Parathyroid adenoma (tissue), 2 donors: ENCODE measurements around the gene CAMKMT.

Experiments used
- H2AFZ ChIP-seq: fragments of 300-600 bp; sonication (generic); one replicate; pipeline ENCODE4 v1.7.0; 2017; ENCODE audit warnings: antibody characterized with exemption, mild to moderate bottlenecking
- H3K27ac ChIP-seq: fragments of 300-600 bp; sonication (generic); one replicate; pipeline ENCODE4 v1.7.0; 2017
- H3K27me3 ChIP-seq: fragments of 300-600 bp; sonication (generic); one replicate; pipeline ENCODE4 v1.7.0; 2017; ENCODE audit warnings: low read length; ENCODE audit not compliant: control insufficient read depth, insufficient read depth
- H3K36me3 ChIP-seq: fragments of 300-600 bp; sonication (generic); one replicate; pipeline ENCODE4 v1.7.0; 2017; ENCODE audit warnings: low read length; ENCODE audit not compliant: control insufficient read depth, insufficient read depth
- H3K4me1 ChIP-seq: fragments of 300-600 bp; sonication (generic); one replicate; pipeline ENCODE4 v1.7.0; 2017; ENCODE audit warnings: control low read depth
- H3K4me2 ChIP-seq: fragments of 300-600 bp; sonication (generic); one replicate; pipeline ENCODE4 v1.7.0; 2017; ENCODE audit warnings: low read length
- H3K4me3 ChIP-seq: fragments of 300-600 bp; sonication (generic); one replicate; pipeline ENCODE4 v1.7.0; 2017; ENCODE audit warnings: low read depth, low read length
- H3K79me2 ChIP-seq: fragments of 300-600 bp; sonication (generic); one replicate; pipeline ENCODE4 v1.7.0; 2017; ENCODE audit warnings: control low read depth
- H3K9ac ChIP-seq: fragments of 300-600 bp; sonication (generic); one replicate; pipeline ENCODE4 v1.7.0; 2017; ENCODE audit warnings: mild to moderate bottlenecking
- H3K9me3 ChIP-seq: fragments of 300-600 bp; sonication (generic); one replicate; pipeline ENCODE4 v1.7.0; 2017; ENCODE audit warnings: low read length; ENCODE audit not compliant: control insufficient read depth
- CTCF ChIP-seq: fragments of 300-600 bp; sonication (generic); IDR thresholded peaks from one replicate; pipeline ENCODE4 v1.7.0; 2017; ENCODE audit warnings: antibody characterized with exemption, mild to moderate bottlenecking
- donor health status: primary hyperparathyroidism.

CAMKMT gene

GRCh38 chr2:44529448-44529847, 167.7 kb downstream of the CAMKMT start:
- H3K27ac ChIP-seq = no peak overlapping the region

GRCh38 chr2:44531289-44531688, 169.5 kb downstream of the CAMKMT start:
- Histone ChIP-seq H3K9me3 (no peaks in the 10 kb centered on the region), H3K9ac (no peak overlapping the region), H3K4me1 (no peaks in the 10 kb centered on the region), H3K27ac (no peak overlapping the region), H3K4me3 (no peak overlapping the region), H3K79me2 (no peaks in the 10 kb centered on the region), H3K4me2 (no peak overlapping the region), H3K27me3 (no peaks in the 10 kb centered on the region), H3K36me3 (no peaks in the 10 kb centered on the region), H2AFZ (no peak overlapping the region)
- no peak for TF ChIP-seq CTCF

More at GRCh38 chr2:44529448-44529847, 167.7 kb downstream of the CAMKMT start:
- H3K9me3 ChIP-seq = no peaks in the 10 kb centered on the region
- no peak overlapping the region for H2AFZ ChIP-seq
- H3K27me3 ChIP-seq = no peaks in the 10 kb centered on the region
- no peak overlapping the region for H3K4me3 ChIP-seq
- no peaks in the 10 kb centered on the region for H3K4me1 ChIP-seq
- no peak overlapping the region for H3K9ac ChIP-seq
- H3K36me3 ChIP-seq = no peaks in the 10 kb centered on the region
- H3K4me2 ChIP-seq = no peak overlapping the region
- no peak for TF ChIP-seq CTCF
- H3K79me2 ChIP-seq = no peaks in the 10 kb centered on the region

- Histone ChIP-seq H3K4me1 (no peaks in the 10 kb centered on the region), H3K27ac (no peak overlapping the region), H3K4me3 (no peak overlapping the region), H3K9me3 (no peaks in the 10 kb centered on the region), H3K27me3 (no peaks in the 10 kb centered on the region), H3K4me2 (peak overlapping the region; percentile 18), H2AFZ (no peak overlapping the region), H3K79me2 (no peaks in the 10 kb centered on the region), H3K36me3 (no peaks in the 10 kb centered on the region), H3K9ac (no peak overlapping the region)
- no peak for TF ChIP-seq CTCF
These were observed 170.3 kb downstream of the CAMKMT start for GRCh38 chr2:44532031-44532430.

GRCh38 chr2:44533508-44533907, 171.8 kb downstream of the CAMKMT start:
- no peak for TF ChIP-seq CTCF
- Histone ChIP-seq H3K36me3 (no peaks in the 10 kb centered on the region), H3K4me1 (no peaks in the 10 kb centered on the region), H3K4me2 (no peak overlapping the region), H3K79me2 (no peaks in the 10 kb centered on the region), H3K9ac (no peak overlapping the region), H3K9me3 (no peaks in the 10 kb centered on the region), H3K4me3 (no peak overlapping the region), H2AFZ (no peak overlapping the region), H3K27me3 (no peaks in the 10 kb centered on the region), H3K27ac (no peak overlapping the region)

- H3K4me3 ChIP-seq = no peak overlapping the region
- no peak for TF ChIP-seq CTCF
- H3K4me2 ChIP-seq = no peak overlapping the region
- H3K4me1 ChIP-seq = no peaks in the 10 kb centered on the region
- no peak overlapping the region for H2AFZ ChIP-seq
- no peaks in the 10 kb centered on the region for H3K9me3 ChIP-seq
- no peaks in the 10 kb centered on the region for H3K79me2 ChIP-seq
- no peak overlapping the region for H3K9ac ChIP-seq
- no peak overlapping the region for H3K27ac ChIP-seq
- H3K36me3 ChIP-seq = no peaks in the 10 kb centered on the region
- no peaks in the 10 kb centered on the region for H3K27me3 ChIP-seq
These were observed 173.6 kb downstream of the CAMKMT start for GRCh38 chr2:44535376-44535775.
